CD4-positive, alpha-beta T cell treated with Interleukin-15 for 4 hours (primary cell): ENCODE measurements around the gene RGP1.

Experiments used
- DNase-seq: peaks from one replicate; pipeline ENCODE4 v3.0.0-alpha.2; 2020; ENCODE audit warnings: low spot score

RGP1 gene

GRCh38 chr9:35723426-35723825 lies 25.7 kb upstream of the RGP1 start:
- no peak for DNase-seq

- no peak for DNase-seq
Observed at GRCh38 chr9:35723908-35724307, 25.2 kb upstream of the RGP1 start.

GRCh38 chr9:35725362-35725761 lies 23.7 kb upstream of the RGP1 start:
- DNase-seq, result no peak

GRCh38 chr9:35726931-35727330 lies 22.2 kb upstream of the RGP1 start:
- peak; percentile 36 for DNase-seq

GRCh38 chr9:35727676-35728040 lies 21.4 kb upstream of the RGP1 start:
- no peak for DNase-seq

GRCh38 chr9:35728041-35728971 lies 20.8 kb upstream of the RGP1 start:
- DNase-seq, result peak; percentile 31

GRCh38 chr9:35729101-35729500 lies 20.0 kb upstream of the RGP1 start:
- DNase-seq, result no peak

GRCh38 chr9:35729700-35730485 lies 19.2 kb upstream of the RGP1 start:
- DNase-seq, result peak; percentile 44

GRCh38 chr9:35730486-35730854 lies 18.6 kb upstream of the RGP1 start:
- no peak for DNase-seq

GRCh38 chr9:35731415-35732184 lies 17.5 kb upstream of the RGP1 start:
- peak; percentile 16 for DNase-seq

- peak; percentile 98 for DNase-seq
Observed at GRCh38 chr9:35732185-35732799, 16.8 kb upstream of the RGP1 start, which contains the start of the genes CREB3 and TLN1. Gene CREB3, plus strand, starts transcription at chr9:35732666. Its CDS starts 107 bp downstream, at chr9:35732773. Gene TLN1, minus strand, starts transcription at chr9:35732195. Its CDS starts 6,501 bp downstream, at chr9:35725694.

- DNase-seq, result no peak
Observed at GRCh38 chr9:35732800-35733541, 16.1 kb upstream of the RGP1 start.

- no peak for DNase-seq
Observed at GRCh38 chr9:35734096-35734495, 15.0 kb upstream of the RGP1 start.

GRCh38 chr9:35736201-35736633 lies 12.9 kb upstream of the RGP1 start:
- DNase-seq, result peak; percentile 76

- DNase-seq, result no peak
Observed at GRCh38 chr9:35737143-35737542, 11.9 kb upstream of the RGP1 start.

GRCh38 chr9:35738186-35738585 lies 10.9 kb upstream of the RGP1 start:
- no peak for DNase-seq

GRCh38 chr9:35738924-35739323 lies 10.2 kb upstream of the RGP1 start:
- DNase-seq, result no peak

- DNase-seq, result no peak
Observed at GRCh38 chr9:35740243-35740642, 8.8 kb upstream of the RGP1 start.

GRCh38 chr9:35741740-35742139 lies 7.3 kb upstream of the RGP1 start:
- no peak for DNase-seq

- DNase-seq, result no peak
Observed at GRCh38 chr9:35743452-35743851, 5.6 kb upstream of the RGP1 start.
